OCI-M1 (cell line): ENCODE results near the gene PACC1.

Experiments
- DNase-seq: peaks from one replicate; lab custom pipeline; 2025; lab: John Stamatoyannopoulos, UW

Gene PACC1

DNA sequence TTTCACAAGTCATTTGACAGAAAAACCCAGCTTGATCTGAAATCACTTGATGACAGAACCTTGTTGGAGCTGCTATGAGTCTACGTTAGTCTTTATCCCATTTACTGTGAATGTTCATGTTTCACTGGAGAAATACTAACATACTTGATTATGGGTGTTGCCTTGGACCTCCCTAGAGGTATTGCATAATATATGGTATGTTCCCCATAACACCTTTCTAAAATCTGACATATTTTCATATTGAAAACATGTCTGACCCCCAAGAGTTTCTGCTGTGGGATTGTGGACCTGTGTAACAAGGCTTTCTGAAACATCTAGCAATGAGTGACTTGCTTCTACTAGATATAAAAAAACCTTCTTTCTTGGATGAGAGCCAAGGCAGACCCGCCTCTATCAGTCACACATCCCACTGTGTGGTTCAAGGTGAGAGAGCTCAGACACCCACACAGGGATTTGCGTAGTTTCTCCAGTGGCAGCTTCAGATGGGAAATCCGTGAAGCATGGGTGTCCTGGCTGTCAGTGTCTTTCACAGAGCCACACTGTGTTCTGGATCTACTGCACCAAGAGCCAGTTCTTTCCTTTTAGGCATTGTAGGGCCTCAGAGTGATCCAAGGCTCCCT lies 22.6 kb upstream of the PACC1 start:
- peak; percentile 56 for DNase-seq

DNA sequence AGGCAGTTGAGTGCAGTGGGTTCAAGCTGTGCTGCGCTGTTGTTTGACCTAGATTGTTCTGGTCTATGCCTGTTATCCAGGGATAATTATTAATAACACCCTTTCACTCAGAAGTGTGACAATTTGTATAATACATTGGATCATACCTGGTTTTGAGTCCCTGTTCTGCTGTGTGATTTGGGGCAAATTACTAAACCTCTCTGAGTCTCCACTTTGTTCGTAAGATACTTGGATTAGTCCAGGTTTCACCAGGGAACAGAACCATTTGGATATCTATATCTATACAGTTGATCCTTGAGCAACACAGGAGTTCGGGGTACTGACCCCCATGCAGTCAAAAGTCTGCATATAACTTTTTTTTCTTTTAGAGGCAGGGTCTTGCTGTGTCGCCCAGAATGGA lies 20.3 kb upstream of the PACC1 start:
- no peak for DNase-seq

DNA sequence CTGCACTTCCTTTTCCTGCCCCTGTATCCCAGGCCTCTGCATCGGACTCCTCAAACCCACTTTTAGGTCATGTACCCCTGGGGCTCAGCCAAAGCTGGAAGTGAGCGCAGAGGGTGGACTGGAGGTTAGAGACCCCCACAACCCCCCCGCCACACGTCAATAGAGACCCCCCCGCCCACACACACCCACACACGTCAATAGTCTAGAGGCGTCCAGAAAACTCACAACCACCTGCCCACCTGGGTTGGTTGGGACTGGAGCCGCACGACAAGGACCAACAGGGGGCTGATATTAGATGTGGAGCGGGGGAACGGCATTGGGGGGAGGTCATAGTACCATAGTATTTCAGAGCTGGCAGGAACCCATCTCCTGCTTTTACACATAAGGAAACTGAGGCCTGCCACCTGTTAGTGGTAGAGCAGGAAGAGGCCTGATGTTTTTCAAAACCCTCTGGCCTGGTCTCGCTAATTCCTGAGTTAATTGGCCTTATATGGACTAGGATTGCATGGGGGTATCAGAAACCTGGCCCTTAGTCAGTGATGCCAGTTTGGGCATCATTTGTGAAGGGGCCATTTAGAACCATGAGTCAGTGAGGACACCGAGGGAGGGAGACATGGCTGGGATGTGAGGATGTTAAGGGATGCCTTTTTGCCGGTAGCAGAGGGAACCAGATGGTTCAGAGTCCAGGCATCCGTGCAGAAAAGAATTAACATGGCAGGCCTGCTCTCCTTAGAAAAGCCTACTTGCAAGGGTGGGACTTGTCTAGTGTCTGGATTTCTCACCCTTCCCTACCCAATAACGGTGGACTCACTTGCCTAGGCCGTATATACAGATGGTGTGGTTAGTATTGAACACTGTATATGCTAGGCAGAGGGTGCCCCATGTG lies 19.1 kb upstream of the PACC1 start:
- peak; percentile 19 for DNase-seq

GRCh38 chr1:212432661-212433576 lies 18.2 kb upstream of the PACC1 start, which contains the start of gene NENF:
NENF (plus strand) TSS chr1:212432920; CDS start chr1:212432944, 24 bp downstream.
- peak; percentile 93 for DNase-seq

- DNase-seq: peak; percentile 69
These were observed 17.6 kb upstream of the PACC1 start for GRCh38 chr1:212432272-212432660.

DNA sequence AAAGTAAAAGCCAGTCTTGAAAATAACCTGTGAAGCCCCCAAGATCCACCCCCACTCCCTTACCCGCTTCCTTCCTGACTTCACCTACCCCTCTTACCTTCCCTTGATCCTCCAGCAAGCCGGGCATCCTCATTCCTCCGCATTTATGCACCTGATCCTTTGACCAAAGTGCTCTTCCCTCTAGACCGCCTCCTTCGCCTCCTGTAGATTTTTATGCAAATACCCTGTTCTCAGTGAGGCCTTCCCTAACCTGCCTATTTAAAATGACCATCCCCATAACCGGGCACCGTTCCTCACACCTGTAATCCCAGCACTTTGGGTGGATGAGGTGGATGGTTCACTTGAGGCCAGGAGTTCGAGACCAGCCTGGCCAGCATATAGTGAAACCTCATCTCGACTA lies 17.0 kb upstream of the PACC1 start:
- no peak for DNase-seq

GRCh38 chr1:212430955-212431394 lies 16.3 kb upstream of the PACC1 start:
- DNase-seq: peak; percentile 53

DNA sequence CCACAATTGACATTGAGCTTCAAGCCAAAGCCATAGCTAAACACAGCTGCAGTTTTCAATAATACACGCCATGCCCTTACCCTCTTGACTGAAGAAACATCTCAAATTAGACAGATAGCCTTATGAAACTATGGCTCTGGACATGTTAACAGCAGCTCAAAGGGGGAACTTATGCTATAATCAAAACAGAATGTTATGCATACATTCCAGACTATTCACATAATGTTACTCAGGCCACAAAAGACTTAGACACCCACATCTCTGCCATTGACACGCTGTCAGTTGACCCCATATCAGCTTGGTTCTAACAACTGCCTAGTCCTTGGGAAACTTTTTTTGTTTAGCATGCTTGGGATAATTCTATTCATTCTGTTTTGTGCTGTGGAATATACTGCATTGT lies 15.7 kb upstream of the PACC1 start:
- DNase-seq: no peak

- no peak for DNase-seq
These were observed 13.8 kb upstream of the PACC1 start for GRCh38 chr1:212428496-212428895.

DNA sequence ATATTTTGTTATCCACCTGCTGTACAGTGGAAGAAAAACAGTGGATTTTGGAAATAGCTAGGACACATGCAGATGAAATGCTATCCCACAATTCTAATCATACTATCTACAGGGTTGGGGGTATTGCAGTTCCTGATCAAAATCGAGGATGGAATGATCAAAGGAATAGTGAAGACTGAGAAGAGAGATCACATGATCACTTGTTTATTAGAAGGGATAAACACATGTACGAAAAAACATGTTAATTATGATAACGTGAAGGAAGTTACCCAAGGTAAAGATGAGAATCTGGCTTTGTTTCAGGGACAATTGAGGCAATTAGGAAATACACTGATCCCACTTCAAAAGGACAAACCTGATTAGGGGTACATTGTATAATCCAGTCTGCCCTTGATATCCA lies 9.2 kb upstream of the PACC1 start:
- no peak for DNase-seq

- no peak for DNase-seq
These were observed 6.5 kb upstream of the PACC1 start for GRCh38 chr1:212421165-212421564.

- DNase-seq: peak; percentile 84
These were observed 588 bp upstream of the PACC1 start for GRCh38 chr1:212415107-212415841.

- peak; percentile 60 for DNase-seq
These were observed 771 bp downstream of the PACC1 start for GRCh38 chr1:212413902-212414327.

DNA sequence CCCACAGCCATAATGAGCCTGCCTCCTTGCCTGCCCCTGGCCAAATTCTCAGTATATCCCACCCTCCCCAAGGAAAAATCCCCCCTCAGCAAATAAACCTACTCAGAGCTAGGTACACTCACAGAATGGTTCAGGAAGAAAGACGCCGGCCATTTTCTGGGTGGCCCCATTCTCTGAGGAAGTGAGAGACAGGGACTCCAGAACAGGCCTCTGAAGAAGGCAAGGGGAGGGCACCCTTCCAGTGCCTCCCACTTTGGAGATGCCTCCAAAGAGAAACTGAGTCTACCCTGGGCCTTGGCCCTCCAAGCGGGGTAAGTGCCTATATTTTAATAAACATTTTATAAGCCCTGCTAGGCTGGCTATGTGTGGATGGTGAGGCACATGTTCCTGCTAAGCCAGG lies 2.3 kb downstream of the PACC1 start:
- no peak for DNase-seq

DNA sequence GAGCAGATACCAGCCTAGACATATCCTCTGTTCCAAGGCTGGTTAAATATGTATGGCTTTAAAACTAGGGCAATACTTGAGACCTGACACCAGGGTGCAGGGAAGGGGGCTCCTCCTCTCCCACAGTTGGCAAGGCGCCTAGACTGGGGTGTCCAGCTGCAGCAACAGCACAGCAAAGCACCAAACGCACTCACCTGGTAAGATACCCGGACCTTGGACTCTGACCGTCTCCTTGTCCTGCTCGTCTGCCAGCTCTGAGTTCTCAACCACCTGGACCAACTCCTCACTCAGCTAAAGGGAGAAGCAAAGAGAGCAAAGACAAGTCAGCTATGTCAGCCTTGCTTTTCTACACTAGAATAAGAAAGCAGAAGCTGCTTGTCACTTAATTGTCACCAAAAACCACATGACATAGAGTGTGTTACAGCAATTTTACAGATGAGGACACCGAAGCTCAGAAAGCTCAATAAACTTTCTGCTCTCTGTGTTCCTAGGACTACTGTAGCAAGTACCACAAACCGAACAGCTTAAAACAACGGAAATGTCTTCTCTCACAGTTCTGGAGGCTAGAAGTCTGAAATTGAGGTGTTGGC lies 4.4 kb downstream of the PACC1 start:
- no peak for DNase-seq

- no peak for DNase-seq
These were observed 11.9 kb downstream of the PACC1 start for GRCh38 chr1:212402666-212403321.

- DNase-seq: no peak
These were observed 12.7 kb downstream of the PACC1 start for GRCh38 chr1:212401838-212402582.

- DNase-seq: peak; percentile 35
These were observed 13.6 kb downstream of the PACC1 start for GRCh38 chr1:212401042-212401441.

- DNase-seq: no peak
These were observed 17.5 kb downstream of the PACC1 start for GRCh38 chr1:212397171-212397570.

DNA sequence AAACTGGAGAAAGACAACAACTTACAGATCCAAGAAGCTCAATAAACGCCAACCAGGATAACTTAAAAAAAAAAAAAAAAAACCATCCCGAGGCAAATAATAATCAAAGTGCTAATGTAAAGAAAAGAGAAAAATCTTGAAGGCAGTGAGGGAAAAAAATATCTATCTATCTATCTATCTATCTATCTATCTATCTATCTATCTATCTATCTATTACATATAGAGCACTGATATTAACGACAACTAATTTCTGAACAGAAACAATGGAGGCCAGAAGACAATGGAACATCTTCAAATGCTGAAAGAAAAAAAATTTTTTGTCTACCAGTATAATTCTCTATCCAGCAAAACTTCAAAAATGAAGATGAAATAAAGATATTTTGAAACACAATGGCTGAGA lies 18.0 kb downstream of the PACC1 start:
- DNase-seq: peak; percentile 12
